K562 (cell line): ENCODE measurements around the gene NPB. TPM values are rescaled to one million over a fixed set of nuclear protein-coding genes. Genes with fewer than 3 reads are reported as not detected.

Experiments
- ASH1L ChIP-seq: fragments of 450-650 bp; IDR thresholded peaks from 2 replicates; pipeline ENCODE4 v1.6.1; 2018; ENCODE audit warnings: borderline replicate concordance, mild to moderate bottlenecking, low read depth; ENCODE audit not compliant: partially characterized antibody
- ATF7 ChIP-seq: fragments of 450-650 bp; IDR thresholded peaks from 2 replicates; pipeline ENCODE4 v1.7.1; 2014; ENCODE audit warnings: mild to moderate bottlenecking, moderate library complexity
- BHLHE40 ChIP-seq: IDR thresholded peaks from 2 replicates; pipeline ENCODE4 v1.6.1; 2011; ENCODE audit warnings: low read length, improper control_type of control experiment
- CREM ChIP-seq: IDR thresholded peaks from 2 replicates; pipeline ENCODE4 v1.6.1; 2014; ENCODE audit warnings: antibody characterized with exemption, low read depth
- E2F8 ChIP-seq: fragments of 450-650 bp; IDR thresholded peaks from 2 replicates; pipeline ENCODE4 v1.7.1; 2018; ENCODE audit warnings: mild to moderate bottlenecking, low read depth; ENCODE audit not compliant: partially characterized antibody
- L3MBTL2 ChIP-seq: fragments of 450-650 bp; IDR thresholded peaks from 2 replicates; pipeline ENCODE4 v1.6.1; 2016; ENCODE audit warnings: mild to moderate bottlenecking, moderate library complexity
- MTF1 ChIP-seq: fragments of 250-450 bp; sonication (Bioruptor Pico); IDR thresholded peaks from 2 replicates; pipeline ENCODE4 v1.9.0; 2021; ENCODE audit warnings: moderate library complexity, mild to moderate bottlenecking, inconsistent platforms, borderline replicate concordance
- PATZ1 ChIP-seq: fragments of 250-450 bp; sonication (Bioruptor Pico); IDR thresholded peaks from 2 replicates; pipeline ENCODE4 v1.5.0; 2020; ENCODE audit warnings: mild to moderate bottlenecking, borderline replicate concordance
- PBX2 ChIP-seq, 2 experiments: IDR thresholded peaks in 1 of 2; conservative IDR thresholded peaks in 1 of 2; 2 replicates each; pipeline ENCODE4 v1.6.1; 2016; ENCODE audit warnings: low read depth in 2 of 2, mild to moderate bottlenecking in 1 of 2, missing compliant biosample characterization in 1 of 2, missing genetic modification characterization in 1 of 2, moderate library complexity in 1 of 2
- RCOR1 ChIP-seq, 2 experiments: IDR thresholded peaks; 2 replicates each; pipeline ENCODE4 v1.6.1; 2012; ENCODE audit warnings: low read depth in 2 of 2, low read length in 2 of 2, borderline replicate concordance in 1 of 2, improper control_type of control experiment in 1 of 2
- SIN3A ChIP-seq, 2 experiments: fragments of 150-350 bp in 1 of 2; IDR thresholded peaks; 2 replicates each; pipeline ENCODE4 v1.6.1; 2011 to 2016; ENCODE audit warnings: borderline replicate concordance in 2 of 2, low read depth in 2 of 2, low read length in 2 of 2, mild to moderate bottlenecking in 2 of 2, moderate library complexity in 2 of 2; ENCODE audit not compliant: control insufficient read depth in 1 of 2
- SREBF1 ChIP-seq: fragments of 150-350 bp; IDR thresholded peaks from 2 replicates; pipeline ENCODE4 v1.6.1; 2014; ENCODE audit warnings: antibody characterized with exemption, low read depth, low read length, borderline replicate concordance
- ZNF224 ChIP-seq: sonication (generic); formaldehyde crosslinking; IDR thresholded peaks from 2 replicates; pipeline ENCODE4 v1.8.0; 2022; ENCODE audit warnings: mild to moderate bottlenecking, missing genetic modification reagents
- polyA plus RNA-seq, 8 experiments: library from polyadenylated mRNA; depleted of rRNA in 4 of 8; stranded (reverse) in 5 of 8; unstranded in 3 of 8; fragments of >200 nt; fragmentation: Nextera tagmentation in 2 of 8; fragmentation: Illumina TruSeq in 1 of 8; extraction: Ambion mirVana in 2 of 8; extraction: Trizol in 1 of 8; gene quantifications; 2 replicates each; pipeline versions ENCODE4 v1.2.1 to v1.2.3, GENCODE V29; 2011 to 2014; ENCODE audit warnings: inconsistent platforms in 1 of 8, missing spikeins in 1 of 8
- total RNA-seq, 7 experiments: library from RNA; depleted of rRNA in 6 of 7; stranded (reverse); fragments of >200 nt in 6 of 7; fragmentation: Illumina TruSeq in 2 of 7; extraction: Trizol in 2 of 7; gene quantifications; 2 replicates each; pipeline versions ENCODE4 v1.2.1 to v1.2.3, GENCODE V29; 2011 to 2021; ENCODE audit warnings: low replicate concordance in 1 of 7

The NPB gene
- total and polyA plus RNA-seq, 9 of the 15 experiments (the other 6 are each of a cell fraction or from before 2014, with no cell fraction given), result 0.03 to 0.61 (median 0.14) TPM; not detected in 2

GRCh38 chr17:81927653-81928543 lies 25.9 kb downstream of the NPB start, which contains the start of gene MAFG (continued):
- TF ChIP-seq PBX2 (CRISPR knock-in tag; IDR thresholded peaks at IDR 0.05; ENCODE audit: low read depth) (no peak), PBX2 (tag; conservative IDR thresholded peaks at IDR 0.05; ENCODE audit: low read depth) (no peak), BHLHE40 (peak; percentile 80), CREM (peak; percentile 92), MTF1 (CRISPR knock-in tag) (no peak), ATF7 (peak; percentile 80), ASH1L (no peak), PATZ1 (CRISPR knock-in tag) (no peak), SIN3A (IDR thresholded peaks at IDR 0.05; ENCODE audit: borderline replicate concordance in 2 of 2, control insufficient read depth in 1 of 2, low read depth in 2 of 2, low read length in 2 of 2) (peak; percentile 55 to 61; a peak in 2 of 4 replicates), SREBF1 (no peak), RCOR1 (IDR thresholded peaks at IDR 0.05; ENCODE audit: borderline replicate concordance in 1 of 2, low read depth in 2 of 2, low read length in 2 of 2) (peak in 1 of 2 experiments; percentile 25; a peak in 1 of 4 replicates), ZNF224 (CRISPR knock-in tag) (0 out of 2 replicates have a peak, but pooled peaks have one; percentile 23), E2F8 (no peak), L3MBTL2 (peak; percentile 84)
